Loucy (cell line): ENCODE results near the gene TIE1.

Source experiments
- EZH2phosphoT487 ChIP-seq: fragments of 200-600 bp; IDR thresholded peaks from 2 replicates; pipeline ENCODE4 v1.6.1; 2018; ENCODE audit warnings: antibody characterized with exemption, mild to moderate bottlenecking, moderate library complexity, borderline replicate concordance
- TF ChIP-seq, protein P1 (sequence below): fragments of 200-600 bp; sonication (generic); conservative IDR thresholded peaks from 2 replicates; pipeline ENCODE4 v1.5.1; 2014; ENCODE audit warnings: mild to moderate bottlenecking, antibody characterized with exemption, low read length

DNA sequence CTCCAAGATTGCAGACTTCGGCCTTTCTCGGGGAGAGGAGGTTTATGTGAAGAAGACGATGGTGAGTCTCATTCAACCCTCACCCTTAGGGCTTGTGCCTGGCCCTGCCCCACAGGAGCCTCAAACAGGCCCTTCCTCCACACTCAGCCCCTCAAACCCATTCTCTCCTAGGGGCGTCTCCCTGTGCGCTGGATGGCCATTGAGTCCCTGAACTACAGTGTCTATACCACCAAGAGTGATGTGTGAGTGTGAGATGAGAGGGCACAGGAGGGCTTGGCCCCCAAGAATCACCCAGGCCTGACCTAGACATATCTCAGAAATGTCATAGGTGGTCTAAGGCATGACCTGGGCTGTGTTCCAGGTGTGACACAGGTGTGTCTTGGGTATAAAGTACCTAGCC is 18.5 kb downstream of the TIE1 start:
- TF ChIP-seq, protein P1, sequence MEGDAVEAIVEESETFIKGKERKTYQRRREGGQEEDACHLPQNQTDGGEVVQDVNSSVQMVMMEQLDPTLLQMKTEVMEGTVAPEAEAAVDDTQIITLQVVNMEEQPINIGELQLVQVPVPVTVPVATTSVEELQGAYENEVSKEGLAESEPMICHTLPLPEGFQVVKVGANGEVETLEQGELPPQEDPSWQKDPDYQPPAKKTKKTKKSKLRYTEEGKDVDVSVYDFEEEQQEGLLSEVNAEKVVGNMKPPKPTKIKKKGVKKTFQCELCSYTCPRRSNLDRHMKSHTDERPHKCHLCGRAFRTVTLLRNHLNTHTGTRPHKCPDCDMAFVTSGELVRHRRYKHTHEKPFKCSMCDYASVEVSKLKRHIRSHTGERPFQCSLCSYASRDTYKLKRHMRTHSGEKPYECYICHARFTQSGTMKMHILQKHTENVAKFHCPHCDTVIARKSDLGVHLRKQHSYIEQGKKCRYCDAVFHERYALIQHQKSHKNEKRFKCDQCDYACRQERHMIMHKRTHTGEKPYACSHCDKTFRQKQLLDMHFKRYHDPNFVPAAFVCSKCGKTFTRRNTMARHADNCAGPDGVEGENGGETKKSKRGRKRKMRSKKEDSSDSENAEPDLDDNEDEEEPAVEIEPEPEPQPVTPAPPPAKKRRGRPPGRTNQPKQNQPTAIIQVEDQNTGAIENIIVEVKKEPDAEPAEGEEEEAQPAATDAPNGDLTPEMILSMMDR: no peak
- TF ChIP-seq EZH2phosphoT487: no peak
